ENCODE results near the gene ARID1A. TPM values are rescaled to one million over a fixed set of nuclear protein-coding genes. Genes with fewer than 3 reads are reported as not detected.

The ARID1A gene
- total and polyA plus RNA-seq, 9 of the 15 experiments (the other 6 are each of a cell fraction or from before 2014, with no cell fraction given), result 8.3 to 88.3 (median 22.5) TPM

DNA sequence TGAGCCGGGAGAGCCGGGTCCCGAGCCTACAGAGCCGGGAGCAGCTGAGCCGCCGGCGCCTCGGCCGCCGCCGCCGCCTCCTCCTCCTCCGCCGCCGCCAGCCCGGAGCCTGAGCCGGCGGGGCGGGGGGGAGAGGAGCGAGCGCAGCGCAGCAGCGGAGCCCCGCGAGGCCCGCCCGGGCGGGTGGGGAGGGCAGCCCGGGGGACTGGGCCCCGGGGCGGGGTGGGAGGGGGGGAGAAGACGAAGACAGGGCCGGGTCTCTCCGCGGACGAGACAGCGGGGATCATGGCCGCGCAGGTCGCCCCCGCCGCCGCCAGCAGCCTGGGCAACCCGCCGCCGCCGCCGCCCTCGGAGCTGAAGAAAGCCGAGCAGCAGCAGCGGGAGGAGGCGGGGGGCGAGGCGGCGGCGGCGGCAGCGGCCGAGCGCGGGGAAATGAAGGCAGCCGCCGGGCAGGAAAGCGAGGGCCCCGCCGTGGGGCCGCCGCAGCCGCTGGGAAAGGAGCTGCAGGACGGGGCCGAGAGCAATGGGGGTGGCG, 371 bp downstream of the ARID1A start (continued):
- TF ChIP-seq CEBPB (tag; IDR thresholded peaks at IDR 0.05) (no peak), ZNF133 (CRISPR knock-in tag; IDR thresholded peaks at IDR 0.05) (no peak), PTRF (tag; IDR thresholded peaks at IDR 0.05) (no peak), ZNF224 (CRISPR knock-in tag; IDR thresholded peaks at IDR 0.05) (no peak), YY1 (IDR thresholded peaks at IDR 0.05; ENCODE audit: borderline replicate concordance in 1 of 3, control insufficient read depth in 1 of 3, extremely low read depth in 1 of 3, insufficient read depth in 3 of 3, insufficient read length in 1 of 3, insufficient replicate concordance in 2 of 3, low read depth in 1 of 3, low read length in 2 of 3) (peak in 1 of 3 experiments; percentile 53), ETV5 (CRISPR knock-in tag; IDR thresholded peaks at IDR 0.05; ENCODE audit: low read depth) (no peak), NFIC (IDR thresholded peaks at IDR 0.05) (no peak), SRSF3 (IDR thresholded peaks at IDR 0.05; ENCODE audit: insufficient read depth, low read length) (no peak), SMAD2 (IDR thresholded peaks at IDR 0.05; ENCODE audit: low read depth, low read length) (no peak), CHD1 (IDR thresholded peaks at IDR 0.05; ENCODE audit: low read length) (no peak), NBN (IDR thresholded peaks at IDR 0.05; ENCODE audit: low read depth) (no peak), ZNF75A (CRISPR knock-in tag; IDR thresholded peaks at IDR 0.05) (no peak), HSF4 (CRISPR knock-in tag; IDR thresholded peaks at IDR 0.05; ENCODE audit: borderline replicate concordance) (no peak), PHF8 (IDR thresholded peaks at IDR 0.05; ENCODE audit: borderline replicate concordance, low read length) (peak; percentile 48; the same call in 1 of the 2 replicates), CREBBP (IDR thresholded peaks at IDR 0.05; ENCODE audit: low read depth, low read length) (no peak), FIP1L1 (IDR thresholded peaks at IDR 0.05; ENCODE audit: low read depth, low read length, poor library complexity, severe bottlenecking) (peak; percentile 19), ERF (CRISPR knock-in tag; IDR thresholded peaks at IDR 0.05) (no peak), PCBP2 (IDR thresholded peaks at IDR 0.05; ENCODE audit: low read depth, low read length, poor library complexity, severe bottlenecking) (peak; percentile 47), GATAD2B (IDR thresholded peaks at IDR 0.05; ENCODE audit: borderline replicate concordance) (0 out of 2 replicates have a peak, but pooled peaks have one; percentile 62)
- TF ChIP-seq, protein P1, sequence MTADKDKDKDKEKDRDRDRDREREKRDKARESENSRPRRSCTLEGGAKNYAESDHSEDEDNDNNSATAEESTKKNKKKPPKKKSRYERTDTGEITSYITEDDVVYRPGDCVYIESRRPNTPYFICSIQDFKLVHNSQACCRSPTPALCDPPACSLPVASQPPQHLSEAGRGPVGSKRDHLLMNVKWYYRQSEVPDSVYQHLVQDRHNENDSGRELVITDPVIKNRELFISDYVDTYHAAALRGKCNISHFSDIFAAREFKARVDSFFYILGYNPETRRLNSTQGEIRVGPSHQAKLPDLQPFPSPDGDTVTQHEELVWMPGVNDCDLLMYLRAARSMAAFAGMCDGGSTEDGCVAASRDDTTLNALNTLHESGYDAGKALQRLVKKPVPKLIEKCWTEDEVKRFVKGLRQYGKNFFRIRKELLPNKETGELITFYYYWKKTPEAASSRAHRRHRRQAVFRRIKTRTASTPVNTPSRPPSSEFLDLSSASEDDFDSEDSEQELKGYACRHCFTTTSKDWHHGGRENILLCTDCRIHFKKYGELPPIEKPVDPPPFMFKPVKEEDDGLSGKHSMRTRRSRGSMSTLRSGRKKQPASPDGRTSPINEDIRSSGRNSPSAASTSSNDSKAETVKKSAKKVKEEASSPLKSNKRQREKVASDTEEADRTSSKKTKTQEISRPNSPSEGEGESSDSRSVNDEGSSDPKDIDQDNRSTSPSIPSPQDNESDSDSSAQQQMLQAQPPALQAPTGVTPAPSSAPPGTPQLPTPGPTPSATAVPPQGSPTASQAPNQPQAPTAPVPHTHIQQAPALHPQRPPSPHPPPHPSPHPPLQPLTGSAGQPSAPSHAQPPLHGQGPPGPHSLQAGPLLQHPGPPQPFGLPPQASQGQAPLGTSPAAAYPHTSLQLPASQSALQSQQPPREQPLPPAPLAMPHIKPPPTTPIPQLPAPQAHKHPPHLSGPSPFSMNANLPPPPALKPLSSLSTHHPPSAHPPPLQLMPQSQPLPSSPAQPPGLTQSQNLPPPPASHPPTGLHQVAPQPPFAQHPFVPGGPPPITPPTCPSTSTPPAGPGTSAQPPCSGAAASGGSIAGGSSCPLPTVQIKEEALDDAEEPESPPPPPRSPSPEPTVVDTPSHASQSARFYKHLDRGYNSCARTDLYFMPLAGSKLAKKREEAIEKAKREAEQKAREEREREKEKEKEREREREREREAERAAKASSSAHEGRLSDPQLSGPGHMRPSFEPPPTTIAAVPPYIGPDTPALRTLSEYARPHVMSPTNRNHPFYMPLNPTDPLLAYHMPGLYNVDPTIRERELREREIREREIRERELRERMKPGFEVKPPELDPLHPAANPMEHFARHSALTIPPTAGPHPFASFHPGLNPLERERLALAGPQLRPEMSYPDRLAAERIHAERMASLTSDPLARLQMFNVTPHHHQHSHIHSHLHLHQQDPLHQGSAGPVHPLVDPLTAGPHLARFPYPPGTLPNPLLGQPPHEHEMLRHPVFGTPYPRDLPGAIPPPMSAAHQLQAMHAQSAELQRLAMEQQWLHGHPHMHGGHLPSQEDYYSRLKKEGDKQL (CRISPR knock-in tag; IDR thresholded peaks at IDR 0.05; ENCODE audit: borderline replicate concordance), result no peak
- TF ChIP-seq, protein P2, sequence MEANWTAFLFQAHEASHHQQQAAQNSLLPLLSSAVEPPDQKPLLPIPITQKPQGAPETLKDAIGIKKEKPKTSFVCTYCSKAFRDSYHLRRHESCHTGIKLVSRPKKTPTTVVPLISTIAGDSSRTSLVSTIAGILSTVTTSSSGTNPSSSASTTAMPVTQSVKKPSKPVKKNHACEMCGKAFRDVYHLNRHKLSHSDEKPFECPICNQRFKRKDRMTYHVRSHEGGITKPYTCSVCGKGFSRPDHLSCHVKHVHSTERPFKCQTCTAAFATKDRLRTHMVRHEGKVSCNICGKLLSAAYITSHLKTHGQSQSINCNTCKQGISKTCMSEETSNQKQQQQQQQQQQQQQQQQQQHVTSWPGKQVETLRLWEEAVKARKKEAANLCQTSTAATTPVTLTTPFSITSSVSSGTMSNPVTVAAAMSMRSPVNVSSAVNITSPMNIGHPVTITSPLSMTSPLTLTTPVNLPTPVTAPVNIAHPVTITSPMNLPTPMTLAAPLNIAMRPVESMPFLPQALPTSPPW (CRISPR knock-in tag; IDR thresholded peaks at IDR 0.05), result peak; percentile 88

All from K562 (cell line).